Ovary (tissue), 9 donors: ENCODE measurements around the gene ATOH7. TPM values are rescaled to one million over a fixed set of nuclear protein-coding genes. Genes with fewer than 3 reads are reported as not detected.

Experiments used
- DNase-seq, 5 donors: peaks; one replicate each; pipeline ENCODE4 v3.0.0-alpha.2; 2019 to 2020
- H3K27ac ChIP-seq, 2 donors: fragments of 200-600 bp; one replicate each; pipeline versions ENCODE4 v1.5.1 to v1.8.0; 2019 to 2022
- H3K27me3 ChIP-seq: fragments of 200-600 bp; one replicate; pipeline ENCODE4 v1.8.0; 2022
- H3K36me3 ChIP-seq: fragments of 200-600 bp; sonication (generic); one replicate; pipeline ENCODE4 v1.5.1; 2019
- H3K4me1 ChIP-seq: one replicate; pipeline ENCODE4 v1.8.1; 2013; ENCODE audit warnings: mild to moderate bottlenecking, moderate library complexity; ENCODE audit not compliant: insufficient read depth
- H3K4me3 ChIP-seq: fragments of 200-600 bp; sonication (generic); one replicate; pipeline ENCODE4 v1.5.1; 2017
- H3K9me3 ChIP-seq, 2 donors: fragments of 200-600 bp in 1 of 2; sonication (generic) in 1 of 2; one replicate each; pipeline versions ENCODE4 v1.5.1 to v1.8.1; 2013 to 2019; ENCODE audit warnings: mild to moderate bottlenecking in 1 of 2, moderate library complexity in 1 of 2
- CTCF ChIP-seq, 3 donors: fragments of 450-650 bp in 2 of 3; fragments of 200-600 bp in 1 of 3; IDR thresholded peaks; one replicate each; pipeline versions ENCODE4 v1.5.1 to v1.8.0; 2016 to 2022; ENCODE audit warnings: antibody characterized with exemption in 3 of 3, mild to moderate bottlenecking in 1 of 3
- EP300 ChIP-seq: sonication (generic); formaldehyde crosslinking; IDR thresholded peaks from one replicate; pipeline ENCODE4 v1.6.1; 2017; ENCODE audit warnings: antibody characterized with exemption
- POLR2A ChIP-seq: fragments of 450-650 bp; IDR thresholded peaks from one replicate; pipeline ENCODE4 v1.6.1; 2017; ENCODE audit warnings: antibody characterized with exemption, mild to moderate bottlenecking, moderate library complexity
- WGBS, 3 donors: extraction: QIAGEN DNeasy Blood & Tissue Kit in 1 of 3; methylation state at CpG; one replicate each; pipeline versions ENCODE4 v1.1.5 to v1.1.7; 2013 to 2017; 5-methylcytosine and 5-hydroxymethylcytosine counted together
- intact Hi-C, 4 donors: fragments of 100-400 bp; cut with DNase I; formaldehyde crosslinking; loops; one replicate each; pipeline versions ENCODE4 v1.11.0 to v1.15.1; 2022 to 2023
- polyA plus RNA-seq, 2 donors: library from polyadenylated mRNA; stranded (reverse); fragments of 200-250 nt in 1 of 2; fragments of 350-450 nt in 1 of 2; fragmentation: Illumina TruSeq in 1 of 2; extraction: RNeasy Lipid Tissue Mini Kit (QIAGEN cat#74804) in 1 of 2; gene quantifications; one replicate each; pipeline ENCODE4 v1.2.3, GENCODE V29; 2013 to 2014
- total RNA-seq, 7 donors: library from RNA; depleted of rRNA in 2 of 7; stranded (reverse); fragments of >200 nt in 2 of 7; fragmentation: NEBNext Ultra II Directional in 3 of 7; extraction: Animal tissue kit (Norgen Biotek cat#: 25700) in 3 of 7; gene quantifications; one replicate each; pipeline versions ENCODE4 v1.1.0 to v1.2.4, GENCODE V29; 2016 to 2023
- donor health status: DM: no; HTN: no; CAD: no; lungs with moderate emphysema.
- donor health status: DM: no; HTN: no; CAD: no.
- donor health status: Bipolar disorder and iron deficiency.
- donor health status: DM: yes; HTN: yes; CAD: no.
- donor health status: DM: no; HTN: no; CAD: no.
- donor health status: DM: yes; HTN: yes; CAD: no.

The ATOH7 gene
- total and polyA plus RNA-seq, 9 donors, result 0.16 to 0.60 (median 0.23) TPM; not detected in 6

- DNase-seq, result no peak
These were observed 37.6 kb downstream of the ATOH7 start for GRCh38 chr10:68194290-68194689.

GRCh38 chr10:68192113-68192512 is 39.8 kb downstream of the ATOH7 start:
- H3K9me3 ChIP-seq, result no peaks in the 10 kb centered on the region
- H3K4me3 ChIP-seq, result no peak overlapping the region
- intact Hi-C loops, result no loop called here
- no peak for DNase-seq
- 85 to 92% (median 89%) methylated on average over 3 of the region's 3 CpGs for WGBS, 3 donors
- no peaks in the 10 kb centered on the region for H3K36me3 ChIP-seq
- no peak for TF ChIP-seq EP300
- TF ChIP-seq POLR2A, result no peak
- H3K27me3 ChIP-seq, result no peaks in the 10 kb centered on the region
- no peaks in the 10 kb centered on the region for H3K4me1 ChIP-seq
- no peak overlapping the region for H3K27ac ChIP-seq

More at GRCh38 chr10:68194290-68194689, 37.6 kb downstream of the ATOH7 start:
- WGBS, 3 donors, result 78 to 94% (median 91%) methylated on average over 6 of the region's 6 CpGs
- Histone ChIP-seq H3K36me3 (no peaks in the 10 kb centered on the region), H3K27ac (no peak overlapping the region), H3K4me3 (no peak overlapping the region), H3K27me3 (no peaks in the 10 kb centered on the region), H3K4me1 (no peaks in the 10 kb centered on the region), H3K9me3 (no peaks in the 10 kb centered on the region)
- intact Hi-C loops, result no loop called here
- TF ChIP-seq EP300 (no peak), POLR2A (no peak), CTCF (IDR thresholded peaks at IDR 0.05) (no peak)

GRCh38 chr10:68188835-68189234 is 43.1 kb downstream of the ATOH7 start:
- H3K4me3 ChIP-seq, result no peak overlapping the region
- H3K27ac ChIP-seq, result no peak overlapping the region
- TF ChIP-seq CTCF (IDR thresholded peaks at IDR 0.05) (no peak), EP300 (no peak), POLR2A (no peak)
- intact Hi-C loops, result no loop called here
- H3K27me3 ChIP-seq, result no peaks in the 10 kb centered on the region
- no peaks in the 10 kb centered on the region for H3K4me1 ChIP-seq
- no peak for DNase-seq
- no peaks in the 10 kb centered on the region for H3K9me3 ChIP-seq
- WGBS, 3 donors, result 85 to 91% (median 89%) methylated on average over 6 of the region's 6 CpGs
- no peaks in the 10 kb centered on the region for H3K36me3 ChIP-seq

- 32 to 61% (median 44%) methylated on average over 2 of the region's 2 CpGs for WGBS, 3 donors
- no peak for DNase-seq
- TF ChIP-seq EP300 (no peak), POLR2A (no peak), CTCF (IDR thresholded peaks at IDR 0.05) (no peak)
- H3K27me3 ChIP-seq, result no peaks in the 10 kb centered on the region
- no peaks in the 10 kb centered on the region for H3K4me1 ChIP-seq
- H3K4me3 ChIP-seq, result no peak overlapping the region
- H3K9me3 ChIP-seq, result no peaks in the 10 kb centered on the region
- intact Hi-C loops, result no loop called here
- H3K36me3 ChIP-seq, result no peaks in the 10 kb centered on the region
- H3K27ac ChIP-seq, result no peak overlapping the region
These were observed 46.8 kb downstream of the ATOH7 start for GRCh38 chr10:68185085-68185484.

GRCh38 chr10:68184546-68184945 is 47.4 kb downstream of the ATOH7 start:
- WGBS, 3 donors, result 33 to 37% (median 36%) methylated on average over 7 of the region's 7 CpGs
- Histone ChIP-seq H3K27ac (no peak overlapping the region), H3K4me3 (no peak overlapping the region), H3K36me3 (no peaks in the 10 kb centered on the region), H3K4me1 (no peaks in the 10 kb centered on the region), H3K27me3 (no peaks in the 10 kb centered on the region), H3K9me3 (no peaks in the 10 kb centered on the region)
- no peak for TF ChIP-seq EP300
- TF ChIP-seq CTCF (IDR thresholded peaks at IDR 0.05), result no peak
- no peak for TF ChIP-seq POLR2A
- intact Hi-C loops, result no loop called here
- no peak for DNase-seq

Other genes with a start within 250 kb of the ATOH7 start
- 10 to 100 TPM; 36.8 to 54.7 (median 47.2) TPM for gene HERC4, start 156.8 kb downstream of the ATOH7 start, total RNA-seq
- 10 to 100 TPM; 16.4 to 23.2 TPM for gene HERC4, start 156.8 kb downstream of the ATOH7 start, polyA plus RNA-seq
- under 1 TPM in 2 of 7 donors, not detected in 5; 0.17 to 0.18 TPM for gene MYPN, start 122.6 kb downstream of the ATOH7 start, total RNA-seq
- under 1 TPM; 0.05 to 0.15 TPM for gene MYPN, start 122.6 kb downstream of the ATOH7 start, polyA plus RNA-seq
- 100 to 1,000 TPM in 5 of 7 donors, 10 to 100 TPM in 2; 38.9 to 173 (median 114) TPM for gene HNRNPH3, start 100.0 kb upstream of the ATOH7 start, total RNA-seq
- 100 to 1,000 TPM; 173 to 337 TPM for gene HNRNPH3, start 100.0 kb upstream of the ATOH7 start, polyA plus RNA-seq
- gene PBLD, start 100.8 kb upstream of the ATOH7 start, total RNA-seq, result 1 to 10 TPM; 2.5 to 7.5 (median 3.0) TPM
- 1 to 10 TPM; 3.7 to 7.8 TPM for gene PBLD, start 100.8 kb upstream of the ATOH7 start, polyA plus RNA-seq
- 10 to 100 TPM; 21.1 to 36.4 (median 29.8) TPM for gene RUFY2, start 175.2 kb upstream of the ATOH7 start, total RNA-seq
- 10 to 100 TPM; 11.1 to 18.3 TPM for gene RUFY2, start 175.2 kb upstream of the ATOH7 start, polyA plus RNA-seq
- 1 to 10 TPM; 1.6 to 3.8 (median 3.3) TPM for gene DNA2, start 239.9 kb upstream of the ATOH7 start, total RNA-seq
- gene DNA2, start 239.9 kb upstream of the ATOH7 start, polyA plus RNA-seq, result 1 to 10 TPM; 1.0 to 1.9 TPM